ENCODE data around the gene PTPRN2.

PTPRN2 gene

DNA sequence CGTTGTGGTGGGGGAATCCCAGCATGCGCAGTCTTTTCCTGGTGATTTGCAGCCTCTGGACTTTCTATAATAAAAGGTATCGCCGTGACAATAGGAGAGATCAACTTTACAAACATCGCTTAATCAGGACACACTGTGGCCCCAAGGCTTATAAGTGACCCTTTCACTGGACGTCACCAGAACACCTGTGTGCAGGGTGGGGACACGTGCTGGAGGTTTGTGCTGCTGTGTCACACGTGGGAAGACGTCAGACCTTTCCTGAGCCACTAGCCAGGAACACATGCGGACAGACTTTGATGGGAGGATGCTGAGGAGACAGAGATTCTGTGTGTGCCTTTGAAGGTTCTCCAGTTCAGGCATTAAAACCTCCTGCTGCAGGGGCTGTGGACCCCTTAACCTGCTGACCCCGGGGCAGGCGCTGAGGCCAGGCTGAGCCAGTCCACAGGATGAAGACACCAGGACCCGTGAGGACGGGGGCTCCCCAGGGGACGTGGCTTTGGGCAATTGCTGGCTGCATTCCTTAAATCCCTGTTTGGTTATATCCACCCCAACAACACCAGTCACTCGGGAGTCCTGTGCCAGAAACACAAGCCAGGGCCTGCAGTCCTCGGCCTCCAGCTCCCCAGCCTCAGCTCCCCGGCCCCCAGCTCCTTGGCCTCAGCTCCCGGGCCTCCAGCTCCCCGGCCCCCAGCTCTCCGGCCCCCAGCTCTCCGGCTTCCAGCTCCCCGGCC lies 183.4 kb downstream of the PTPRN2 start:
- no peak for DNase-seq (ENCODE audit: extremely low read depth, low read depth)
- TF ChIP-seq, protein P1, sequence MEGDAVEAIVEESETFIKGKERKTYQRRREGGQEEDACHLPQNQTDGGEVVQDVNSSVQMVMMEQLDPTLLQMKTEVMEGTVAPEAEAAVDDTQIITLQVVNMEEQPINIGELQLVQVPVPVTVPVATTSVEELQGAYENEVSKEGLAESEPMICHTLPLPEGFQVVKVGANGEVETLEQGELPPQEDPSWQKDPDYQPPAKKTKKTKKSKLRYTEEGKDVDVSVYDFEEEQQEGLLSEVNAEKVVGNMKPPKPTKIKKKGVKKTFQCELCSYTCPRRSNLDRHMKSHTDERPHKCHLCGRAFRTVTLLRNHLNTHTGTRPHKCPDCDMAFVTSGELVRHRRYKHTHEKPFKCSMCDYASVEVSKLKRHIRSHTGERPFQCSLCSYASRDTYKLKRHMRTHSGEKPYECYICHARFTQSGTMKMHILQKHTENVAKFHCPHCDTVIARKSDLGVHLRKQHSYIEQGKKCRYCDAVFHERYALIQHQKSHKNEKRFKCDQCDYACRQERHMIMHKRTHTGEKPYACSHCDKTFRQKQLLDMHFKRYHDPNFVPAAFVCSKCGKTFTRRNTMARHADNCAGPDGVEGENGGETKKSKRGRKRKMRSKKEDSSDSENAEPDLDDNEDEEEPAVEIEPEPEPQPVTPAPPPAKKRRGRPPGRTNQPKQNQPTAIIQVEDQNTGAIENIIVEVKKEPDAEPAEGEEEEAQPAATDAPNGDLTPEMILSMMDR (IDR thresholded peaks at IDR 0.05; ENCODE audit: low read depth, low read length) = no peak

DNA sequence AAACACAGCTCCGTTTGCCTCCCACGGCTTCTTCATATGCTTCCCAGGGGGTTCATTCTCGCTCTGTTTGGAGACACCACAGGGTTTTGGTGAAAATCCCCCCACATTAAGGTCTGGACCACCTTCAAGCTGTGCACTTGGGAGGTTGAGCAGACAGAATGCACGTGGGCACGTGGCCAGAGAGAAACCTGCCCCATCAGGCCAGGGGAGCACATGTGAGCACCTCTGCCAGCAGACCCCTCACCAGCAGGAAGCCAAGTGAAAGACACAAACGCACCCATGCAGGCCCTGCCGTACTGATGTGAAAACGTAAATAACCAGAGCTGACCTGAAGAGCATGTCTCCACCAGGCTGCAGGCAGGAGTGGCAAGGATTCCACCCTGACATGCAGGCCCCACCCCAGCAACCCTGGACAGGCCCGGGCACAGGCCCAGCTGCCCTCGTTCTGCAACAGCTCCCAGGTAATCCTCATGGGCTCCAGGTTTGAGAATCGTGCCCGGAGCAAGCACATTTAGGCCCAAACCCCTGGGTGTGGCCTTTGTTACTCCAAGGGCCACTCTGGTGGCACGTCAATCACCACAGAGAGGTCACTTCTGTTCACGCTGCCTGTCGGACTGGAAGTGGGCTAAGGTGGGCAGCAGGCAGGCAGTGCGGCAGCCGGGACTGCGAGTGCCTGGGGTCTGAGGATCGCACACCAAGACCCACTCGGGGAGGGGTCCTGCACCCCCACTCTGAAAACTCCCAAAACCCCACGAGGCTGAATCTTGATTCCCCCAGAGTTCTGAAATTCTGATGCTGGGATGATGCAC lies 184.4 kb downstream of the PTPRN2 start:
- TF ChIP-seq, protein P1 (IDR thresholded peaks at IDR 0.05; ENCODE audit: low read depth, low read length) = no peak
- no peak for DNase-seq (ENCODE audit: extremely low read depth, low read depth)

DNA sequence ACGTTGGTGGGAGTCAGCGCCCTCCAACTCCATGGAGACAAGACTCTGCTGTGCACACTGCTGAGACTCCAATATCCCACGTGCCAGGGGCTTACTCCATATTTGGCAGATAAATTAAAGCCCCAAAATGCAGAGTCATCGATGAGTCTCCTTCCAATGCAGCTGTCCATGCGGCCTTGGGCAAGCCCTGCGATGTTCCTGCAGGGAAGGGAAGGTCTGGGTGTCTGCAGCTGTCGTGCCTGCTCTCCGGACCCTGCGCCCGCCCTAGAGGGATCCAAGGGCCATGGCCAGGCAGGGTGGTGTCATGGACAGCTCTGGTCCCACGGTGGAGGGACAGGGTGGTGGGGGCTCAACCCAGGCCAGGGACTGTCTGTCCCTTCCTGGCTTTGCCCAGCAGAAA lies 185.2 kb downstream of the PTPRN2 start:
- TF ChIP-seq, protein P1 (IDR thresholded peaks at IDR 0.05; ENCODE audit: low read depth, low read length) = no peak
- no peak for DNase-seq (ENCODE audit: extremely low read depth, low read depth)

DNA sequence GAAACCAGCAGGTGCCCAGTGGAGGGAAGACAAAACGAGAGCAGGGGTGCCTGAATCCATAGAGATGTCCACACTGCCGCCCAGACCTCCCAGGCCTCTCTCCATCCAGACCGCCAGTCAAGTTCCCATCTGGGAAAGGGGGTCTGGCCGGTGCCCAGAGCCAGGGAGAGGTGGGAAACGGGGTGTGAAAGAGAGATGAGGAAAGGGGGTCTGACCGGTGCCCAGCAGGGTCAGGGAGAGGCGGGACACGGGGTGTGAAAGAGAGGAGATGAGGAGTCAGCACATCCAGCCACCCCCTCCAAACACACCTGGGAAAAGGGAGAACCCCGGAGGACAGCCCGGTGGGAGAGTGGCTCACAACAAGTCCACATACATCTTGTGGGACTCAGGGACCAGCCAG lies 185.8 kb downstream of the PTPRN2 start:
- no peak for DNase-seq (ENCODE audit: extremely low read depth, low read depth)
- TF ChIP-seq, protein P1 (IDR thresholded peaks at IDR 0.05; ENCODE audit: low read depth, low read length) = no peak

DNA sequence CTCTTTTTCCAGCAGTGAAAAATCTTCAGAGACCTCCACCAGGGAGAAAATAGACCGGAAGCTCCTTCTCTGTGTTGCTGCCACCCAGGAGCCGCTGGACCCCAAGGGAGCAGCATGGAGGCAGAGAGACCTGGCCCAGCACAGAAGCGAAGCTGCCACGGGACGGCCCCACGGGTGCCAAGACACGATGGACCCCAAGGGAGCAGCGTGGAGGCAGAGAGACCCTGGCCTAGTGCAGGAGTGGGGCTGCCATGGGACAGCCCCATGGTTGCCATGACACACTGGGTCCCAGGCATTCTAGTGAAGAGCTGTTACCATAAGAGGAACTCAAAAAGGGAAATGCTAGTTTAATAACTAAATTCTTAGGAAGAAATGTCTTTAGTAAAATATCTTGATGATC lies 186.3 kb downstream of the PTPRN2 start:
- no peak for DNase-seq (ENCODE audit: extremely low read depth, low read depth)
- TF ChIP-seq, protein P1 (IDR thresholded peaks at IDR 0.05; ENCODE audit: low read depth, low read length) = no peak

DNA sequence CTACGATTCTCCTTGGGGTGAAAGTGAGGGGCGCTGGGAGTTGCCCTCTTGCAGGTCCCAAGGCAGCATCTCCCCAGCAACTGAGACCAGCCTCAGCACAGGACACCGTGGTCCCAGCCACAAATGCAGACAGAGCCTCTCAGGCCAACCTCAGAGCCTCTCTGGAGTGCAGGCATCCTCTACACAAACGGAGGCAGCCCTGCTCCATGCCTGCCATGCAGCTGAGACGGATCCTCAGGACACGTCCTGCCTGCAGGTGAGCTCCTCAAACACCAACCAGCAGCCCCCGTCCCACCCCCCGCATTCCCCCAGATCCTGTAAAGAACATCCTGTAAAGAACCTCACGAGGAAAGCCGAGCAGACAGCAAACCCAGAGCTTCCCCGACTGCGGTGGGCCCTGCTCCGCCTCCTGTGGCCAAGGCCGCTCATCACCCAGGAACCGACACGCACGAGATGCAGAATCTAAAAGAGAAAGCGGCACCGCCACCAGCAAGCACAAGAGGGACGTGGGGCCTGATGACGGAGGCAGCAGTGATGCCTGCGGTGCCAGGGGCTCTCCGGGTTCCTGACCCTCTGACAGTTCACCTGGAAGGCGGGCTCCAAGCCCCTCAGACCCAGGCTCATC lies 186.9 kb downstream of the PTPRN2 start:
- DNase-seq (ENCODE audit: extremely low read depth, low read depth) = no peak
- TF ChIP-seq, protein P1 (IDR thresholded peaks at IDR 0.05; ENCODE audit: low read depth, low read length) = no peak

DNA sequence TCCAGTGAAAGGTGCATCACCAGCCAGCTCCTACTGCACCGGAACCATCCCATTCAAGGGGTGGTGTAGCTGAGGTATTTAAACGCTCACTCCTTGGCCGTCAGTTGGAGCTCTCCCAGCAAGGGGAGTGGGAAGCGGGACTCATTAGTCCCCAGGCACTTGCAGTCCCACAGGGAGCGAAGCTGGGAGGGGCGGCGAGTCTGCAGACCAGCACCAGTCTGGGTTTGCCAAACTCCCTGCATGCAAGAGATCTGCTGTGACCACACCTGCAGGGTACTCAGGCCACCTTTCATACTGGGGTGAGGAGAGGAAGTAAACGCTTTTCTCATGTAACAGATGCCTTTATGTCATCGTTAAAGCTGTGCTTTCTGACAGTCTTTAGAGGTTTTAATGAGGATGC lies 187.9 kb downstream of the PTPRN2 start:
- TF ChIP-seq, protein P1 (IDR thresholded peaks at IDR 0.05; ENCODE audit: low read depth, low read length) = no peak
- no peak for DNase-seq (ENCODE audit: extremely low read depth, low read depth)

Measured in AG09319 (cell line).